K562 (cell line): ENCODE measurements around the gene RNH1. TPM values are rescaled to one million over a fixed set of nuclear protein-coding genes. Genes with fewer than 3 reads are reported as not detected.

Source experiments
- CHD2 ChIP-seq: IDR thresholded peaks from 2 replicates; pipeline ENCODE4 v1.6.1; 2011; ENCODE audit warnings: low read depth, low read length
- CREB1 ChIP-seq, 2 experiments: sonication (generic) in 1 of 2; formaldehyde crosslinking in 1 of 2; IDR thresholded peaks; 2 replicates each; pipeline versions ENCODE4 v1.6.1 to v1.8.0; 2012 to 2022; ENCODE audit warnings: inconsistent platforms in 1 of 2, mild to moderate bottlenecking in 1 of 2, missing genetic modification reagents in 1 of 2, moderate library complexity in 1 of 2
- CXXC5 ChIP-seq: fragments of 250-450 bp; sonication (Bioruptor Pico); IDR thresholded peaks from 2 replicates; pipeline ENCODE4 v1.8.0; 2022; ENCODE audit warnings: inconsistent platforms, mild to moderate bottlenecking, moderate library complexity
- EGR1 ChIP-seq: fragments of 450-650 bp; conservative IDR thresholded peaks from 2 replicates; pipeline ENCODE4 v1.6.1; 2017; ENCODE audit warnings: mild to moderate bottlenecking
- ESRRA ChIP-seq: fragments of 450-650 bp; IDR thresholded peaks from 2 replicates; pipeline ENCODE4 v1.6.1; 2014; ENCODE audit warnings: low read depth, mild to moderate bottlenecking, moderate library complexity, borderline replicate concordance
- LEF1 ChIP-seq: fragments of 450-650 bp; IDR thresholded peaks from 2 replicates; pipeline ENCODE4 v1.6.1; 2016; ENCODE audit warnings: mild to moderate bottlenecking
- NR2C2 ChIP-seq, 2 experiments: fragments of 200-800 bp in 1 of 2; sonication (Bioruptor generic) in 1 of 2; sonication (generic) in 1 of 2; formaldehyde crosslinking in 1 of 2; IDR thresholded peaks; 2 replicates each; pipeline versions ENCODE4 v1.6.1 to v1.8.0; 2016 to 2022; ENCODE audit warnings: mild to moderate bottlenecking in 1 of 2, missing compliant biosample characterization in 1 of 2, missing genetic modification characterization in 1 of 2, missing genetic modification reagents in 1 of 2
- SP2 ChIP-seq: IDR thresholded peaks from 2 replicates; pipeline ENCODE4 v1.6.1; 2011; ENCODE audit warnings: mild to moderate bottlenecking, low read depth, low read length, moderate library complexity; ENCODE audit not compliant: poor library complexity, severe bottlenecking; ENCODE audit errors: extremely low read depth
- TBL1XR1 ChIP-seq, 2 experiments: IDR thresholded peaks; 2 replicates each; pipeline ENCODE4 v1.6.1; 2012; ENCODE audit warnings: improper control_type of control experiment in 2 of 2, low read length in 2 of 2, mild to moderate bottlenecking in 1 of 2
- ZNF561 ChIP-seq: fragments of 450-650 bp; formaldehyde crosslinking; conservative IDR thresholded peaks from 2 replicates; pipeline ENCODE4 v1.4.0; 2020; ENCODE audit warnings: mild to moderate bottlenecking, moderate library complexity
- polyA plus RNA-seq, 8 experiments: library from polyadenylated mRNA; depleted of rRNA in 4 of 8; stranded (reverse) in 5 of 8; unstranded in 3 of 8; fragments of >200 nt; fragmentation: Nextera tagmentation in 2 of 8; fragmentation: Illumina TruSeq in 1 of 8; extraction: Ambion mirVana in 2 of 8; extraction: Trizol in 1 of 8; gene quantifications; 2 replicates each; pipeline versions ENCODE4 v1.2.1 to v1.2.3, GENCODE V29; 2011 to 2014; ENCODE audit warnings: inconsistent platforms in 1 of 8, missing spikeins in 1 of 8
- total RNA-seq, 7 experiments: library from RNA; depleted of rRNA in 6 of 7; stranded (reverse); fragments of >200 nt in 6 of 7; fragmentation: Illumina TruSeq in 2 of 7; extraction: Trizol in 2 of 7; gene quantifications; 2 replicates each; pipeline versions ENCODE4 v1.2.1 to v1.2.3, GENCODE V29; 2011 to 2021; ENCODE audit warnings: low replicate concordance in 1 of 7
- TF ChIP-seq, protein P1 (sequence below): sonication (generic); formaldehyde crosslinking; IDR thresholded peaks from 2 replicates; pipeline ENCODE4 v1.8.1; 2023; ENCODE audit warnings: mild to moderate bottlenecking, missing genetic modification reagents
- TF ChIP-seq, protein P2 (sequence below), 2 experiments: fragments of 450-650 bp; formaldehyde crosslinking in 1 of 2; IDR thresholded peaks; 2 replicates each; pipeline versions ENCODE4 v1.4.0 to v1.6.1; 2014 to 2020; ENCODE audit warnings: mild to moderate bottlenecking in 2 of 2, borderline replicate concordance in 1 of 2, low read depth in 1 of 2
- TF ChIP-seq, protein P3 (sequence below): IDR thresholded peaks from 2 replicates; pipeline ENCODE4 v1.6.1; 2014; ENCODE audit warnings: antibody characterized with exemption

RNH1 gene
- total and polyA plus RNA-seq, 9 of the 15 experiments (the other 6 are each of a cell fraction or from before 2014, with no cell fraction given) = 2.5 to 160 (median 44.3) TPM

DNA sequence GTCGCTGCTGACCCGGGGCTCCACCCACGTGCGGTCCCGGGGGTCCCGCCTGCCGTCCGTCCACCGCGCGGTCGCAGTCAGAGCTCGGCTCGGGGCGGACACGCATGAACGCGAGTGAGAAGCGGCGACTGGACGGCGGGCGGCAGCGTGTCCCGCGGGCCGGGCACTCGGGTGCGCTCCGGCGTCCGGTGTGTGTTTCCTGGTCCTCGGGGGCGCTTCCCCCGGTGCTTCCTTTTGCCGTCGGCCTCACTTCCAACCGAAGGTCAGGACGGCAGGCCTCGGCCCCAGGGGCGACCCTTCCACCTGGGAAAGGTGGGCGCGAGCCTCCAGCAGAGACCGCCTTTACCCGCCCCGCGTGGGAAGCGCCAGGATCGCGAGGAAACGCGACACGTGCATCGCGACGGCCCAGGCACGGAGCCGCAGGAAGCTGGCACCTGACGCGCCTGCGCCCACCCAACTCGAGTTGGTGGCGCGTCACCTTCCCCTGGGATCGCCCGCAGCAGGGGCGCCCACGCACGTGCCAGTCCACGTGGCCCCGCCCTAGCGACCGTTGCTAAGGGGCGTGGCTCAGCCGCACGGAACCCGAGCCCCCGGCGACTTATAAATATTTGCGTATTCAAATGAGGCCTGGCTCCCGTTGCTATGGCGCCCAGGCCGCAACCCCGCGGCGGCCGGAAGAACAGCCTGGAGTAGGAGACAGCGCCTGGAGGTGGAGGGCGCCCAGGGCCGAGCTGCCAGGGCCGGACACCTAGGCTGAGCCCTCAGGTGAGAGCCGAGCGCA is 30.0 kb upstream of the RNH1 start, which contains the start of gene LRRC56 (continued):
- TF ChIP-seq, protein P1, sequence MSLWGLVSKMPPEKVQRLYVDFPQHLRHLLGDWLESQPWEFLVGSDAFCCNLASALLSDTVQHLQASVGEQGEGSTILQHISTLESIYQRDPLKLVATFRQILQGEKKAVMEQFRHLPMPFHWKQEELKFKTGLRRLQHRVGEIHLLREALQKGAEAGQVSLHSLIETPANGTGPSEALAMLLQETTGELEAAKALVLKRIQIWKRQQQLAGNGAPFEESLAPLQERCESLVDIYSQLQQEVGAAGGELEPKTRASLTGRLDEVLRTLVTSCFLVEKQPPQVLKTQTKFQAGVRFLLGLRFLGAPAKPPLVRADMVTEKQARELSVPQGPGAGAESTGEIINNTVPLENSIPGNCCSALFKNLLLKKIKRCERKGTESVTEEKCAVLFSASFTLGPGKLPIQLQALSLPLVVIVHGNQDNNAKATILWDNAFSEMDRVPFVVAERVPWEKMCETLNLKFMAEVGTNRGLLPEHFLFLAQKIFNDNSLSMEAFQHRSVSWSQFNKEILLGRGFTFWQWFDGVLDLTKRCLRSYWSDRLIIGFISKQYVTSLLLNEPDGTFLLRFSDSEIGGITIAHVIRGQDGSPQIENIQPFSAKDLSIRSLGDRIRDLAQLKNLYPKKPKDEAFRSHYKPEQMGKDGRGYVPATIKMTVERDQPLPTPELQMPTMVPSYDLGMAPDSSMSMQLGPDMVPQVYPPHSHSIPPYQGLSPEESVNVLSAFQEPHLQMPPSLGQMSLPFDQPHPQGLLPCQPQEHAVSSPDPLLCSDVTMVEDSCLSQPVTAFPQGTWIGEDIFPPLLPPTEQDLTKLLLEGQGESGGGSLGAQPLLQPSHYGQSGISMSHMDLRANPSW (CRISPR knock-in tag) = 0 out of 2 replicates have a peak, but pooled peaks have one; percentile 39
- TF ChIP-seq TBL1XR1 (IDR thresholded peaks at IDR 0.05; ENCODE audit: low read length in 2 of 2) (no peak), EGR1 (peak; percentile 94), ZNF561 (CRISPR knock-in tag) (no peak), LEF1 (peak; percentile 24; the same call in 1 of the 2 replicates), NR2C2 (CRISPR knock-in tag; IDR thresholded peaks at IDR 0.05) (0 out of 2 replicates have a peak, but pooled peaks have one; percentile 55), NR2C2 (tag; IDR thresholded peaks at IDR 0.05) (no peak; the same call in 1 of the 2 replicates), ESRRA (0 out of 2 replicates have a peak, but pooled peaks have one; percentile 26), CXXC5 (CRISPR knock-in tag) (peak; percentile 90), CHD2 (0 out of 2 replicates have a peak, but pooled peaks have one; percentile 7), SP2 (no peak), CREB1 (IDR thresholded peaks at IDR 0.05) (0 out of 2 replicates have a peak, but pooled peaks have one; percentile 22), CREB1 (CRISPR knock-in tag; IDR thresholded peaks at IDR 0.05) (no peak)
- TF ChIP-seq, protein P2, sequence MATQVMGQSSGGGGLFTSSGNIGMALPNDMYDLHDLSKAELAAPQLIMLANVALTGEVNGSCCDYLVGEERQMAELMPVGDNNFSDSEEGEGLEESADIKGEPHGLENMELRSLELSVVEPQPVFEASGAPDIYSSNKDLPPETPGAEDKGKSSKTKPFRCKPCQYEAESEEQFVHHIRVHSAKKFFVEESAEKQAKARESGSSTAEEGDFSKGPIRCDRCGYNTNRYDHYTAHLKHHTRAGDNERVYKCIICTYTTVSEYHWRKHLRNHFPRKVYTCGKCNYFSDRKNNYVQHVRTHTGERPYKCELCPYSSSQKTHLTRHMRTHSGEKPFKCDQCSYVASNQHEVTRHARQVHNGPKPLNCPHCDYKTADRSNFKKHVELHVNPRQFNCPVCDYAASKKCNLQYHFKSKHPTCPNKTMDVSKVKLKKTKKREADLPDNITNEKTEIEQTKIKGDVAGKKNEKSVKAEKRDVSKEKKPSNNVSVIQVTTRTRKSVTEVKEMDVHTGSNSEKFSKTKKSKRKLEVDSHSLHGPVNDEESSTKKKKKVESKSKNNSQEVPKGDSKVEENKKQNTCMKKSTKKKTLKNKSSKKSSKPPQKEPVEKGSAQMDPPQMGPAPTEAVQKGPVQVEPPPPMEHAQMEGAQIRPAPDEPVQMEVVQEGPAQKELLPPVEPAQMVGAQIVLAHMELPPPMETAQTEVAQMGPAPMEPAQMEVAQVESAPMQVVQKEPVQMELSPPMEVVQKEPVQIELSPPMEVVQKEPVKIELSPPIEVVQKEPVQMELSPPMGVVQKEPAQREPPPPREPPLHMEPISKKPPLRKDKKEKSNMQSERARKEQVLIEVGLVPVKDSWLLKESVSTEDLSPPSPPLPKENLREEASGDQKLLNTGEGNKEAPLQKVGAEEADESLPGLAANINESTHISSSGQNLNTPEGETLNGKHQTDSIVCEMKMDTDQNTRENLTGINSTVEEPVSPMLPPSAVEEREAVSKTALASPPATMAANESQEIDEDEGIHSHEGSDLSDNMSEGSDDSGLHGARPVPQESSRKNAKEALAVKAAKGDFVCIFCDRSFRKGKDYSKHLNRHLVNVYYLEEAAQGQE (IDR thresholded peaks at IDR 0.05; ENCODE audit: borderline replicate concordance) = 0 out of 2 replicates have a peak, but pooled peaks have one; percentile 29
- TF ChIP-seq, protein P2 (CRISPR knock-in tag; IDR thresholded peaks at IDR 0.05; ENCODE audit: low read depth) = no peak
- TF ChIP-seq, protein P3, sequence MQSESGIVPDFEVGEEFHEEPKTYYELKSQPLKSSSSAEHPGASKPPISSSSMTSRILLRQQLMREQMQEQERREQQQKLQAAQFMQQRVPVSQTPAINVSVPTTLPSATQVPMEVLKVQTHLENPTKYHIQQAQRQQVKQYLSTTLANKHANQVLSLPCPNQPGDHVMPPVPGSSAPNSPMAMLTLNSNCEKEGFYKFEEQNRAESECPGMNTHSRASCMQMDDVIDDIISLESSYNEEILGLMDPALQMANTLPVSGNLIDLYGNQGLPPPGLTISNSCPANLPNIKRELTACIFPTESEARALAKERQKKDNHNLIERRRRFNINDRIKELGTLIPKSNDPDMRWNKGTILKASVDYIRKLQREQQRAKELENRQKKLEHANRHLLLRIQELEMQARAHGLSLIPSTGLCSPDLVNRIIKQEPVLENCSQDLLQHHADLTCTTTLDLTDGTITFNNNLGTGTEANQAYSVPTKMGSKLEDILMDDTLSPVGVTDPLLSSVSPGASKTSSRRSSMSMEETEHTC = 0 out of 2 replicates have a peak, but pooled peaks have one; percentile 37
